HG03575 (cell line): ENCODE data around the gene USP6NL.

Experiments
- ATAC-seq: cut with Tn5 transposase; IDR thresholded peaks from one replicate; pipeline ENCODE4 v1.9.1; 2021; ENCODE audit not compliant: unreplicated experiment, insufficient number of reproducible peaks, low FRiP score; ENCODE audit errors: extremely low read depth

USP6NL gene

DNA sequence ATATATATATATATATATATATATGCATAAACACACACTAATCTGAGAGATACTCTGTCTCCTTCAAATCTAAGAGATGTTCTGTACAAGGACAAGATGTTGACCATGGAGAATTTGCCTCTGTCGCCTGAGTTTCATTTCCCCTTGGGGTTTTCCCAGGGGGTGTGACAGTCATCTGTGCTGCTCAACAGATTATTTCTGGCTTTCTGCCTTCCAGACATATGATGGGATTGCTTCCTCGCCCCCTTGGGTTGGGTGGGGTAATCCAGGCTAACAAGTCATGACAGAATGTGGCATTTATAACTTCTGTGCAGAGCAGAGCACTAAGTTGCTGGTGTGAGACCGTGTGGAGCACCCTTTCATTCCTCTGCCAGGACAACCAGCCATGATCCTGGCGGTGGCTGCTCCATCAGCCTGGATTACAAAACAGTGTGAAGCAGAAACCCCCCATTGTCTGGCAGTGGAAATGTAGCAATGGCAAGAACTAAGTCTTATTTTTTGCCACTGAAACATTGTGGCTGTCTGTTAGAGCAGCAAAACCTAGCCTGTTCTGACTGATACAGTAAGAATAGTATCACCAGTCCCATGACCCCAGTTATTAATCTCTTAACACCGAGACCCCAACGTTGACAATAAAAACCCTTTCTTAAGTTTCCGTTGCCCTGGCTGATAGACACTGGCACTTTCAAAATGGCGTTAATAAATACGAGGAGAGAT, 13.7 kb upstream of the USP6NL start:
- peak; percentile 78 for ATAC-seq

DNA sequence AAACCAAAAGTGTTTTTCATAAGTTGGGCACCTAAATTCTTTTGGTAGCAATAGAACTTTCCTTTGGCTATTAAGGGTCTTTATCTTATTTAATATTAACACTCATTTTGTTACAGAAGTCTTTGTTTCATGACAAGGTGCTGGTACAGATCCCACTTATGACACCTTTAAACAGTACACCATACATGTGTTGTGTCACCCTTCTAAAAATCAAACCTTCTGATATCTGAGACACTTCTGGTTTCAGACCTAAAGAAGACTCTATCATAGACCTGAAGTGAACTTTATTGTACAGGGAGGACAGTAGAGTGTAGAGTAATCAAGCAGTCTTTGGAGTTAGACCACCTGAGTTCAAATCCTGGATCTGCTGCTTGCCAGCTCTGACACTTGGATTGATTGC, 5.8 kb upstream of the USP6NL start:
- ATAC-seq = no peak

DNA sequence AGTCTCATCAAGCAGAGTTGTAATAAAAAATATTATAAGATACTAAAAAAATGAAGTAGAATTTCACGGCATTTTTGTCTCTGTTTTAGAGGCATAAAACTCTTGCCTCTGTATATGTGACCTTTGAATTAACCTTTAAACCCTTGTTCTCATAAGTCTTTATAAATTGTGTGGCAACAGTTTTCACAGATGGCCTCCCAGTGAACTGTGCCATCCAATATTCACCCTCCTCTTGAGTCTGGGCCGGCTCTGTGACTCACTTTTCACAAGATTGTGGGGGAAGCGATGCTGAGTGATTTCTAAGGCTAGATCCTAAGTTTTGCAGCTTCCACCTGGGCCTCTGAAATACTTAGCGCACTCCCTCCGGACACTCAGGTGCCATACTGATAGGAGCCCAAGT, 4.6 kb upstream of the USP6NL start:
- no peak for ATAC-seq

DNA sequence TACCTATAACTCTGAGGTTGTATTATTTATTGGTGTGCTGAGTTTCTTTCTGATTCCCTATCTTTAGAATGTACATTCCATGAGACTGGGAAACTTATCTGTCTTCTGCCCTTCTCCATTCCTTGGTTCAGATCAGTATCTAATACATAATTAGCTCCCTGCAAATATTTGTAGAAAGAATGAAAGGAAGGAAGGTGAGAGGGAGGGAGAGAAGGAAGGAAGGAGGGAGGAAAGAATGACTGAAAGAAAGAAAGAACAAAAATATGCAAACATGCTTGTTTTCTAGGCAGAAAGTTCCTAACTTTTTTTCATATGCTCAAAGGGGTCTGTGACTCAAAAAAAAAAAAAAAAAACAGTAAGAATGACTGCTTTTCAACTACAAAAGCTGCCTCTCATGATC, 3.9 kb upstream of the USP6NL start:
- no peak for ATAC-seq

DNA sequence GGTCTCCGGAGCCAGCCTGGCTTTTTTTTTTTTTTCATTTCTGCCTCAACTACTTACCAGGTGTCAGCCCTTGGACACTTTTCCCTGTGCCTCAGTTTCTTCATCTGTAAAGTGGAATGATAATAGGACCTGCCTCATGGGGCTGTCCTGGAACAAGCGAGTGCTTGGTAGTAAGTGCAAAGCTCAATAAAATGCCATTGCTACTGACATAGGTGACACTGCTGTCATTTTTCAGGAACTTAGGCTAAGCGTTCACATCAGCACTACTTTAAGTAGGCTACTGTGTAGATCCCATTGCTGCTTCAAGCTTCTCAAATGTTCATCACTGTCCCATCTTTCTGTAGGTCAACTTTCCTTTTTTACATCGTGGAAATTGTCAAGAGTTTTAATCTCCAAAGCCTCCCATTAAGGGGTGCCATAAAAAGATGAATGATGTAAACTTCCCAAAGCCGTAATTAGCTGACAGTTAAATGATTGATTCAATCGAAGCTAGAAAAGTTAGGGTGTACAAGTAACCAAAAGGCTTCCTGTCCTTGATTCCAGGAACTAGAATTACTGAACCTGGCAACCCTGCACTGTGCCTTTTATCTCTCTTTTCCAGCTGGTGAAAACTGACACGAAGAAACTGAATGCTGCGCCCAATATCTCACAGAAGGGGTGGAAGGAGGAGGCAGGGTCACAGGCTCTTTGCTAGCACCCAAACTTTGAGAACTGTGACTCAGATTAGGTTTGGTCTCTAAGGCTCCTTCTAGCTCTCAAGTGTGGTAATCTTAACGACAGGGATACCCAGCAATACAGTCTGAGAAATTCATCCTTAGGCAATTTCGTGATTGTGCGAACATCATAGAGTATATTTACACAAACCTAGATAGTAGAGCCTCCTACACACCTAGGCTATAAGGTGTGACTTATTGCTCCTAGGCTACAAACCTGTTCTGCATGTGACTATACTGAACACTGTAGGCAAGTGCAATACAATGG, 861 bp upstream of the USP6NL start:
- ATAC-seq = no peak

DNA sequence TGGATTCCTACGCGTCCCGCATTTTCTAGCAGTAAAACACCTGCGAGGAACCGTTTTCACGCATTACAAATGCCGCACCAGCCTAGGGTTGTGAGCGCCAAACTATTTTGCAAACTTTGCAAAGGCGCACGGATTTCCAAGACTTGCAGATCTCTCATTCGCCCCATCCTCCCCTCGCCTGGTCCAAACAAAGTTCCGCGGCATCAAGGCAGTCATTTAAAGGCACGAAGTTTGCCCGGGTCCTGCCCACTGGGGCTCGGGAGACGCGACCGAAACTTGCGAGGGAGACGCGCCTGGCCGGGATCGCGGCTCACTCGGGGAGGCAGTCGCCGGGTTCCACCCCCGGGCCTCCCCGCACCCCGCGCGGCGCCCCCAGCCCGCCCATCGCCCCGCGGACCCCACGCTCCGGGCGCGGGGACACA, 613 bp downstream of the USP6NL start:
- ATAC-seq = no peak

DNA sequence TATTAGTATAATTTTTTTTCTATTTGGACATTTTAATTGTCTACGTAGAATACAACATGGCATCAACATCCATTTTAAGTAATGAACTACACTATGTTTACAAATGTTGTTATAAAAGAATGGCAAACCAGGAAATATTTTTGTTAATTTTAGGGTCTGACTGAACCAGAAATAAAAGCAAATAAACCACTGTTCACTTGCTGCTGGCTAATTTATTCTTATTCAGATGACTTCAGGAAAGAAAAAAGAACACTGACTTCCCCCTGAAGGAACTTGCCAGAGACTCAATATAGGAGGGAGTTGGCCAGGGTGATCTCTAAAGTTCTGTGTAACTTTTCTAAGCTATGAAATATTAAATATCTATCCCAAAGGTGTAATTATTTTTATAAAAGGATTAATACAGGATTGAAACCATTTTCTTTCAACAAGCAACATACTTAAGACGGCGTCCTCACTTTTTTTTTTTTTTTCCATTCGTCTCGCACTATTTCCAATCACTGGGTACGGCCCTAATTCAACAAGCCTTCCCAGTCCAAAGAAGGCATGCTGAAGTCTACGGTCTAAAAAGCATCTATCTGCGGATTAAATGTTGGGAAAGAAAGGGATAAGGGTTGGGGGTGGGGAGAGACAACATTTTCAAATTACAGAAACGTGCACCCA, 1.2 kb downstream of the USP6NL start:
- no peak for ATAC-seq

DNA sequence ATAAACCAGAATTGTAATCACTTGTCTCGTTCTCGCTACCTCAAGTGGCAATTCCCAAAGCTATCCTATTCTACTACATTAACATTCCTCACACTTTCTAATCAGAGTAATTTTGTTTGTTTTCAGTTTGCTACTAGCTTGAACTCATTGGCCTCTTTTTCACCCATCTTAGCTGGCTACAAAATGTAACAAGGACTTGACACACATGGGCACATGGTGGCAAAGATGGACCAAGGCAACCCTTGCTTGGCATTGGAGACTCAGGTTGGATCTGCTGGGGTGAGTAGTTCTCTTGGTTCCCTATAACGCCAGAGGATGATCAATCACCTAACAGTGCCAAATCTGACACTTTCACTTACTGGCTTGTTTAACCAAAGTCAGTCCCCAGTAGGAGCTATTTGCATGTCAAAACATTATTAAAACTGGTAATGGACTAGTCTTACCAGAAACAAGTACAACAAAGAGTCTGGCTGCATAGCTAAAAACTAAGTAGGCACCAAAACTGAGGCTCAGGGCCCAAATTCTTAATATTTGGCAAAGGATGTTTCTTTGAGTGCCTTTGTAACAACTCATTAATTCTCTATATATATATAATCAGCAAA, 1.9 kb downstream of the USP6NL start:
- ATAC-seq = no peak

DNA sequence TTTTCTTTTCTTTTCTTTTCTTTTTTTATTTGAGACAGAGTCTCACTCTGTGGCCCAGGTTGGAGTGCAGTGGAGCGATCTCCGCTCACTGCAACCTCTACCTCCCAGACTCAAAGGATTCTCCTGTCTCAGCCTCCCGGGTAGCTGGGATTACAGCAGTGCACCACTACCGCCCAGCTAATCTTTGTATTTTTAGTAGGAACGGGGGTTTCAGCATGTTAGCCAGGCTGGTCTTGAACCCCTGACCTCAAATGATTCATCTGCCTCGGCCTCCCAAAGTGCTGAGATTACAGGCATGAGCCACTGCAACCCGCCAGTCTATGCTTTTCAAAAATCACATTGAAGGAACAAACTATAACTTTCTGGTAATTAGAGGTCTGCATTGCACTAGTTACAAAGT, 2.4 kb downstream of the USP6NL start:
- no peak for ATAC-seq

DNA sequence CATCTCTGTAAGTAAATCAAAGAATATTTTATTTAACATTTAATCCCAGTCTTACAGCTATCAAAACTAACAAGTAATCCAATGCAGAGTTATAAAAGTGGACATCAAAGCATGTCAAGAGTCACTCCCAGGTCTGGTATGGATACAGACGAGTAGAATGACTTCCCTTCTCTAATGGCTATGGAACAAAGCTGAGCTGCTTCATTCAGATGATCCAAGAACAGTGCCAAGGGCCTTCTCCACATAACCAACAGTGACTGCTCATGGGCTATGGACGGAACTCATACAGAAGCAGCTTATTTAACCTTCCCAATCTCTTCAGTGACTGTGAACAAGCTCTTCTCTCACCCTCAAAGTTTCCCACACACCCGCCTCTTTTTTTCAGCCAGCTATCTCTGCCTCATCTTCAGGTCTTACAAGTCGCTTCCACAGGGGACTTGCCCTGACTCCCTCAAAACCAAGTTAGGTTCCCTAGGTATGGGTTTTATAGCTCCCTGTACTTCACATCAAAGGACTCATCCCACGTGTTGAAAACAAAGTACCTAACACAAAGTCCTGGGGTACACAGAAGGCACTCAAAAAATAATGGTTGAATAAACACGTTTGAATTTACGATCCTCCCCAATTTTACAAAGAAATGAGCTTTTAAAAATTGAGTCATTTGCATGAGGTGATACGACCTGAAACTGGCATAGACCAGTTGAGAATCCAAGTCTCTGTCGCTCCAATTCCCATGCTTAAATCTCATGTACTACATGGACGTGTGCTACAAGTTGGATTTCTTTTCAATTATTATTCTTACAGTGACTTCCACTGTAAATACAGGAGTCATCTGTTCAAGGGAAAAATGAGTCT, 3.1 kb downstream of the USP6NL start:
- no peak for ATAC-seq

DNA sequence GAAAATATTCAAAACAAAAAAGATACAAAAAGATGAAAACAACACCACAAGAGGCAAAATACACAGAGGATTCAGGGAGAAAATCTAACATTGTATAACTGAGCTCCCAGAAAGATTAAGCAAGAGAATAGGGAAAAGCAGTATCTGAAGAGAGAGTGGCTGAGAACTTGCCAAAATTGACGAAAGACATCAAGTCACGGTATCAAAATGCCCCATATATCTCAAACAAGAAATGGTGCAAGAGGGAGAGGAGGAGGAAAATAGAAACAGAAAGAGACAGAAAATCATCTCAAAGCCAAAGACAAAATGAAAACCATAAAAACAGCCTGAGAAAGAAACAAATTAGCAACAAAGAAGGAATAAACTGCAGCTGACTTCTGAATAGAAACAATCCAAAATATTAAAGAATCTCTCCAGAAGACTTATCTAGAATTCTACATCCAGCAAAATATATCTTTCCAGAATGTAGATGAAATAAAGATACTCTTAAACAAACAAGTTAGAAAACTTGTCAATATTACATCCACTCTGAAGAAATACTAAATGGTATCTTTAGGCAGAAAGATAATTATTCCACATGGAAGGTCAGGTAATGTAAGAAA, 5.5 kb downstream of the USP6NL start:
- ATAC-seq = no peak

DNA sequence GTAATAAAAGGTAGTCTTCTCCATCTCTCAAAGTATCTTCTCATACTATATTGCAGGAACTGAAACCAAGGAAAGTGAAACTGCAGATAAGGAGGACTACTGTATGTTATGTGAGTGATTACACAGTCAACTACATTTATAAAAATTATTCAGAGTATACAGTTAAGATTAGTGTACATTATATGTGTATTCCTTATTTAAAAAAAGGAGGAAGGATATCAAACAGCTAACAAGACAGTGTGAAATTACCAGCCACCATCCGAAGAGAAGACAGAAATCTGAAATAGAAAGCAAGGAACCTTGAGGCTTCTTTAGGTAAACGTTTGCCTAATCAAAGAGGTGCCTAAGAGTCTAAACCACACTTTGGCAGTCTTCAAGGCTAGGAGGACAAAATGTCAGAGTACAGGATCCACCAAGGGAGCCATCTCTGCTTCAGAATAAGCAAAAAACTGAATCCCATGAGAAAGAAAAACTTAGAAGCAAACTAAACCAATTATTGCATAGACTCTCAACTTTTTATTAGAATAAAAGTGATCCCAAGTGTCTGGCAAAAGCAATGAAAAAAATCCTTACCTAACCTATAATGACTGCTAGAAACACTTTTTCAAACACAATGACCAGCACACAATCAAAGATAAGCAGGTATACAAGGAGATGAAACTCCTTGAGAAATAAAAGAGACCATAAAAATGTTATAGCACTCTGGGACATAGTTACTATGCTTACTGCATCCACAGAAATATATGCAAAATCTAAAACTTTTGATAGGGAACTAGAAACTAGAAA, 6.4 kb downstream of the USP6NL start:
- ATAC-seq = no peak

DNA sequence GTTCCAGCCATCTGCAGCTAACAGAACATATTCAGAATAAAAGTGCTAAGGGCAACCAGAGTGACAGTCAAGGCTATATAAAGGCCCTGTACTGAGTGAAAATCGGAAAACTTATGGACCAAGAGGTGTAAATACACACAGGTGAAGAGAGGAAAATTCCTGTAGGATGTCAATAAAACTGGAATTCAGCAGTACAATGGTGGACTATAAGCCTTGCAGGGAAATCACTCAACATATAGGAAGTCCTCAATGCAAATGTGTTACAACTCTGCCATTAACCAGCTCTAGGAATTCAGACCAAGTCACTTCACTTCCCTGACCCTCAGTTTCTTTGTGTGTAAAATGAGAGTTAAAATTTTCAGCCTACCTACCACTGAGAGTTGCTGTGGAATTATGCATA, 7.7 kb downstream of the USP6NL start:
- no peak for ATAC-seq

DNA sequence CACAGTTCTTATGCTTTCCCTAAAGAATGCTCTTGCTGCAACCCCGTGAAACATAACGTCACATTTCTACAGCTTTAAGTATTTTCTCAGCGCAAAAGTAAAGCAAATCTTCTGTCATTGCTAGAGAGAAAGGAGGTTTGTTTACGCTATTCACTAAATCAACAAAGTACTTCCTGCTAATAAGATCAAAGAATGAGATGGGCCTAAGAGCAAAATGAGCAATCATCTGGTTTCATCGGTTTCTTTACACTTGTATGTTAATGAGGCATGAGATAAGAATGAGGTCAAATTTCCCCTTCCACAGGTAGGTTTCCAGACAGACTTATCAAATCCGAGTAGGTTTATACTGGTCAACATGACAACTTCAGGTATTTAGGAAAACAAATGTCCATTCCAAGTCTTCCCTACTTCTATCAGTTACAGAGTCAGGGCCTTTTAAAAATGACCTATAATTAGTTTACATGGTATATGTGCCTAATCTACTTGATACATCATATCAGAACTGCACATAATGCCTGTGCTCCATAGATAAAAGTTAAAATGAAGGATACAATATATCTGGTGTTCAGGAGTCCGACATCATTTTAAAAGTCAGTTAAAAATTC, 8.4 kb downstream of the USP6NL start:
- no peak for ATAC-seq

DNA sequence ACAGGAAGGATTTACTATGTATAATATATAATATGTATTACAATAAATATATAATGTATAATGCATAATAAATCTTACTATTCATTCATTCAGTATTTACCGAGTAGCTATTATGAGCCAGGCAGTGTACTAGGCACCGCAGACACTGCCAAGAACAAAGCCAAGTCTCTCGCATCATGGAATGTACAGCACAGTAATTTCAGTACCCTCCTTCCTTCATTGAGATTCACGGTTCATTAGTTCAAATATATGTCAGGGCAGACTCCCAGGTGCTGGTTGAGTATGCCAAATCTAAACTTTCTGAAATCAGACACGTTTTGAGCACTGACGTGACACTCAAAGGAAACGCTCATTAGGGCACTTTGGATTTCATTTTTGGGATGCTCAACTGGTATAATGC, 9.1 kb downstream of the USP6NL start:
- ATAC-seq = no peak

DNA sequence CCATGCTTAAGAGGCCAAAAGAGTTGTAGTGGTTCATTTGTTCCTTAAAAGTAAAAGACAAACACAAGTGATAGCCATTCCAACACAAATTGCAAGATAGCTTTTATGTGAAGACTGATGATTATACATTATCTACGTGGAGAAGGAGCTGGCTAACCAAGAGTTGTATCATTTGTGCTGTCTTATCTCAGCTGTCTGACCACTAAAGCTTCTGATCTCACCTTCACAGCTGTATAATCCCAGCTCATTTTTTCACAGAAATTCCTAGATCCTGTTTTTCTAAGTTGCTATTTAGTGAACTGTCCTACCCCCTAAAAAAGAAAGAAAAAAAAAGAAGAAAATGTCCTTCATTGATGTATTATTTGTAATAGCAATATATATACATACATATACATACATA, 9.8 kb downstream of the USP6NL start:
- no peak for ATAC-seq

DNA sequence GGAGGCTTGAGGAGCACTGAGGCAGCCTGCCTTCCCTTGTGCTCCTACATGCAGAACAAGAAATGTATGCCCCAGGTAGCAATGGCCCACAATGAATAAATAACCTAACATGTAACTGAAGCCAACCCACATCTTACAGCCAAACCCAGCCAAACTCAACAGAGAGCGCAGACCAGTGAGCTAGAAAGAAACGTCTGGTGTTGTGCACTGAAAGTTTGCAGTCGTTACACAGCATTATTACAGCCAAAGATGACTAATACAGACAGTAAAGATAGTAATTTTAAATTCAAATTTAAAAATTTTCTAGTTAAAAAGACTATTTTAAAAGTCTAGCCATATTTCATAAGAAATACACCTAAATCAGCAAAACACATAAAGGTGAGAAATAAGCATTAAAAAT, 11.2 kb downstream of the USP6NL start:
- ATAC-seq = no peak
